ENCODE data around the gene ABCB6. TPM values are rescaled to one million over a fixed set of nuclear protein-coding genes. Genes with fewer than 3 reads are reported as not detected.
A peak's percentile ranks its signal among the peaks of the same experiment; 100 is the strongest.

Gene ABCB6
- total RNA-seq, 2 donors from 2014 or later = 16.9 to 27.1 TPM

DNA sequence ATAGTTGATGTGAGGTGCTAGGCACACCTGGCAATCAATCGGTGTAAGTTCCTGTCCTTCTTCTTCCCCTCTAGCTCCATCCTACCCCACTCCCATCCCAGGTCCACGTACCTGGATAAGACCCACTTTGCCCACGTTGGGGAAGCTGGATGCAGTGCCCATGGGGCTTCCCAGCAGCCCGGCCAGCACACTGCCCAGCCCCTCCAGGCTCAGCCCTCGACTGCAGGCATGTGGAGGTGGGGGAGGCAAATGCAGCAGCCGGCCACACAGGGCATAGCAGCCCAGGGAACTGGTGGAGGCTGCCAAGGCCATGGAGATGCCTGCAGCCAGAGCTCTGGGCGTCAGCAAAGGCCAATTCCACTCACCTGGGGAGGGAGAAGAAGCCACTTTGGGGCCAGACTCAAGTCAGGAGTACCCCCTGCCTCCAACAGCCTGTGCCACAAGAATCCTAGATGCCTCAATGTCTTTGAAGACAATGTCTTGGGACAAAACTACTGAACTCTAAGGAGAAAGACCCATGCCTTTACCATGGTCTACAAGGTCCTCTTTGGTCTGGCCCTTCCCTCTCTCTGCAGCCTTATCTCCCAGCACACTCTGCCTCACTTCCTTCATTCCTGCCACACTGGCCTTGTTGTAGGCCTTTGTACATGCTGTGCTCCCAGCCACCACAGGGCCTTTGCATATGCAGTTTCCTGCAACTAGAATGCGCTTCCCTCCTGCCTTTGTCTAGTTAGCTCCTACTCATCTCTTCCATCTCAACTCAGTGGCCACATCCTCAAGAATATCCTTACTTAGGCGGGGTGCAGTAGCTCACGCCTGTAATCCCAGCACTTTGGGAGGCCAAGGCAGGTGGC lies 53.5 kb downstream of the ABCB6 start:
- Histone ChIP-seq H3K27me3 (no peaks in the 10 kb centered on the region), H3K4me3 (no peak overlapping the region), H3K4me1 (no peaks in the 10 kb centered on the region), H3K9ac (ENCODE audit: low read depth in 2 of 2, low read length in 2 of 2) (no peak overlapping the region), H3K9me3 (no peaks in the 10 kb centered on the region), H3K27ac (no peak overlapping the region), H3K36me3 (no peaks in the 10 kb centered on the region)
- DNase-seq = peak; percentile 4
- intact Hi-C loops (cut with DNase I) = no loop called here
- TF ChIP-seq, protein P1, sequence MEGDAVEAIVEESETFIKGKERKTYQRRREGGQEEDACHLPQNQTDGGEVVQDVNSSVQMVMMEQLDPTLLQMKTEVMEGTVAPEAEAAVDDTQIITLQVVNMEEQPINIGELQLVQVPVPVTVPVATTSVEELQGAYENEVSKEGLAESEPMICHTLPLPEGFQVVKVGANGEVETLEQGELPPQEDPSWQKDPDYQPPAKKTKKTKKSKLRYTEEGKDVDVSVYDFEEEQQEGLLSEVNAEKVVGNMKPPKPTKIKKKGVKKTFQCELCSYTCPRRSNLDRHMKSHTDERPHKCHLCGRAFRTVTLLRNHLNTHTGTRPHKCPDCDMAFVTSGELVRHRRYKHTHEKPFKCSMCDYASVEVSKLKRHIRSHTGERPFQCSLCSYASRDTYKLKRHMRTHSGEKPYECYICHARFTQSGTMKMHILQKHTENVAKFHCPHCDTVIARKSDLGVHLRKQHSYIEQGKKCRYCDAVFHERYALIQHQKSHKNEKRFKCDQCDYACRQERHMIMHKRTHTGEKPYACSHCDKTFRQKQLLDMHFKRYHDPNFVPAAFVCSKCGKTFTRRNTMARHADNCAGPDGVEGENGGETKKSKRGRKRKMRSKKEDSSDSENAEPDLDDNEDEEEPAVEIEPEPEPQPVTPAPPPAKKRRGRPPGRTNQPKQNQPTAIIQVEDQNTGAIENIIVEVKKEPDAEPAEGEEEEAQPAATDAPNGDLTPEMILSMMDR (IDR thresholded peaks at IDR 0.05) = no peak

DNA sequence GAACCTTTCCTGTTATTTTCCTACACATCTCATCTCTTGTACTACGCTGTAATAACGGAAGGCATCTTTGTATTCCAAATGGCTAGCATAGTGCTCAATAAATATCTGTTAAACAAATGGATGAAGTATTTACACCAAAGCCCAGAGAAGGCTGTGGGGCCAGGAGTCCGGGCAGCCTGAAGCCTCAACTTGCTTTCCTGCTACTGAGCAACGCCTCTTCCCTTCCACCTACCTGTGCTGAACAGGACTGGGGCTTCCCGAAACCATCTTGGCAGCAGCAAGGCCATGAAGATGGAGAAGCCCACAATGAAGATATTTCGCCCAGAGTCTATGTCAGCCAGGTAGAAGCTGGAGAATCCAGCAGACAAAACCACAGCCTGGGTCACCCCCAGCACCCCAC lies 55.6 kb downstream of the ABCB6 start:
- Histone ChIP-seq H3K9me3 (no peaks in the 10 kb centered on the region), H3K4me1 (no peaks in the 10 kb centered on the region), H3K4me3 (no peak overlapping the region), H3K9ac (ENCODE audit: low read depth in 2 of 2, low read length in 2 of 2) (no peak overlapping the region), H3K27ac (no peak overlapping the region), H3K27me3 (no peaks in the 10 kb centered on the region), H3K36me3 (no peaks in the 10 kb centered on the region)
- TF ChIP-seq, protein P1 (IDR thresholded peaks at IDR 0.05) = no peak
- intact Hi-C loops (cut with DNase I) = no loop called here
- no peak for DNase-seq

DNA sequence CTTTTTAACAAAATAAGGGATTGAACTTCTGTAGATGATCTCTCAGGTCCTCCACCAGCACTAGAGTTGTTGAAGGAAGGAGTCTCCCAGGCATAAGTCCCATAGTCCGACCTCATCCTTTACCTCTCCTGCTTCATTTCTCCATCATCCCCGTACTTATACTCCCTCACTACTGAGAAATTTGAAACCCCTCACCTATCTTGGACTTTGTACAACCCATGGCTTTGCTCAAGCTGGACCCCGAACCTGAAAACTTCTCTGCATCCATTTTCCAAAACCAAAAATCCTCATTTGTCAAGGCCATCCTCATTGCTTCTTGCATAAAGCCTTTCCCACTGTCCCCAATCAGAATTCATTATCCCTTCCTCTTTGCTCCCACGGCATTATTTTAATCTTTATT lies 57.7 kb downstream of the ABCB6 start:
- TF ChIP-seq, protein P1 (IDR thresholded peaks at IDR 0.05) = no peak
- no peaks in the 10 kb centered on the region for H3K4me1 ChIP-seq
- no peaks in the 10 kb centered on the region for H3K27me3 ChIP-seq
- DNase-seq = no peak
- H3K9me3 ChIP-seq = no peaks in the 10 kb centered on the region
- H3K9ac ChIP-seq (ENCODE audit: low read depth in 2 of 2, low read length in 2 of 2) = peak overlapping the region in 1 of 2 donors; percentile 49
- peak overlapping the region; percentile 60 for H3K4me3 ChIP-seq
- peak overlapping the region; percentile 94 for H3K27ac ChIP-seq
- intact Hi-C loops (cut with DNase I) = loop anchor here (2.0 kb wide), 1 partner anchor 136 kb away; no protein-coding TSS in a partner anchor
- H3K36me3 ChIP-seq = no peaks in the 10 kb centered on the region

GRCh38 chr2:219160186-219161017 lies 58.4 kb downstream of the ABCB6 start, which contains the start of gene NHEJ1:
Gene NHEJ1 (minus strand): TSS chr2:219160815. CDS start chr2:219158362, 2,453 bp downstream.
- peak within 1 kb of the TSS; percentile 94 for H3K27ac ChIP-seq
- intact Hi-C loops (cut with DNase I) = loop anchor here (2.0 kb wide), 1 partner anchor 136 kb away; no protein-coding TSS in a partner anchor
- no peaks in the 10 kb centered on the region for H3K4me1 ChIP-seq
- peak within 1 kb of the TSS; percentile 60 for H3K4me3 ChIP-seq
- H3K27me3 ChIP-seq = no peaks in the 10 kb centered on the region
- TF ChIP-seq, protein P1 (IDR thresholded peaks at IDR 0.05) = peak; percentile 100
- peak; percentile 100 for DNase-seq
- H3K36me3 ChIP-seq = no peaks in the 10 kb centered on the region
- H3K9me3 ChIP-seq = no peaks in the 10 kb centered on the region
- H3K9ac ChIP-seq (ENCODE audit: low read depth in 2 of 2, low read length in 2 of 2) = peak within 1 kb of the TSS; percentile 61 to 73

Other genes with a start within 250 kb of the ABCB6 start
- gene FEV, start 233.8 kb downstream of the ABCB6 start, total RNA-seq = 1 to 10 TPM; 2.9 to 6.5 TPM
- 1 to 10 TPM; 3.4 to 5.5 TPM for gene CRYBA2, start 225.5 kb downstream of the ABCB6 start, total RNA-seq
- gene CFAP65, start 177.4 kb downstream of the ABCB6 start, total RNA-seq = 1 to 10 TPM in 1 of 2 donors, under 1 TPM in 1; 0.05 to 1.6 TPM
- gene IHH, start 158.0 kb downstream of the ABCB6 start, total RNA-seq = 100 to 1,000 TPM in 1 of 2 donors, 10 to 100 TPM in 1; 82.2 to 103 TPM
- gene NHEJ1, start 58.1 kb downstream of the ABCB6 start, total RNA-seq = 10 to 100 TPM; 30.7 to 51.1 TPM
- gene SLC23A3, start 48.9 kb downstream of the ABCB6 start, total RNA-seq = 10 to 100 TPM in 1 of 2 donors, 1 to 10 TPM in 1; 4.7 to 13.8 TPM
- gene CNPPD1, start 42.0 kb downstream of the ABCB6 start, total RNA-seq = 10 to 100 TPM; 80.7 to 98.2 TPM
- gene RETREG2, start 40.7 kb downstream of the ABCB6 start, total RNA-seq = 100 to 1,000 TPM in 1 of 2 donors, 10 to 100 TPM in 1; 94.4 to 116 TPM
- 10 to 100 TPM; 65.5 to 74.6 TPM for gene ZFAND2B, start 12.2 kb downstream of the ABCB6 start, total RNA-seq
- gene ATG9A, start 10.7 kb upstream of the ABCB6 start, total RNA-seq = 10 to 100 TPM; 56.4 to 63.8 TPM
- 10 to 100 TPM; 56.7 to 67.1 TPM for gene ANKZF1, start 10.8 kb upstream of the ABCB6 start, total RNA-seq
- 1 to 10 TPM; 2.1 to 2.5 TPM for gene GLB1L, start 26.5 kb upstream of the ABCB6 start, total RNA-seq
- 10 to 100 TPM; 30.1 to 35.8 TPM for gene STK16, start 26.5 kb upstream of the ABCB6 start, total RNA-seq
- not detected for gene TUBA4B, start 34.3 kb upstream of the ABCB6 start, total RNA-seq
- 100 to 1,000 TPM in 1 of 2 donors, 10 to 100 TPM in 1; 68.4 to 149 TPM for gene TUBA4A, start 35.0 kb upstream of the ABCB6 start, total RNA-seq
- 10 to 100 TPM; 65.8 to 71.1 TPM for gene DNAJB2, start 60.4 kb upstream of the ABCB6 start, total RNA-seq
- gene PTPRN, start 90.4 kb upstream of the ABCB6 start, total RNA-seq = 1 to 10 TPM; 1.9 to 2.0 TPM
- not detected for gene RESP18, start 113.8 kb upstream of the ABCB6 start, total RNA-seq
- 10 to 100 TPM; 96.1 to 96.7 TPM for gene DNPEP, start 169.0 kb upstream of the ABCB6 start, total RNA-seq
- gene DES, start 199.4 kb upstream of the ABCB6 start, total RNA-seq = 100 to 1,000 TPM in 1 of 2 donors, 10 to 100 TPM in 1; 24.0 to 917 TPM
- gene SPEG, start 215.9 kb upstream of the ABCB6 start, total RNA-seq = 10 to 100 TPM in 1 of 2 donors, 1 to 10 TPM in 1; 6.2 to 19.3 TPM